GM19397 (cell line): Measurements from ENCODE around the gene MROH2A.

Experiments used
- ATAC-seq: cut with Tn5 transposase; IDR thresholded peaks from one replicate; pipeline ENCODE4 v1.9.1; 2021; ENCODE audit warnings: mild to moderate bottlenecking, moderate library complexity; ENCODE audit not compliant: unreplicated experiment

MROH2A gene

GRCh38 chr2:233799087-233799665 is 21.0 kb downstream of the MROH2A start:
- no peak for ATAC-seq

DNA sequence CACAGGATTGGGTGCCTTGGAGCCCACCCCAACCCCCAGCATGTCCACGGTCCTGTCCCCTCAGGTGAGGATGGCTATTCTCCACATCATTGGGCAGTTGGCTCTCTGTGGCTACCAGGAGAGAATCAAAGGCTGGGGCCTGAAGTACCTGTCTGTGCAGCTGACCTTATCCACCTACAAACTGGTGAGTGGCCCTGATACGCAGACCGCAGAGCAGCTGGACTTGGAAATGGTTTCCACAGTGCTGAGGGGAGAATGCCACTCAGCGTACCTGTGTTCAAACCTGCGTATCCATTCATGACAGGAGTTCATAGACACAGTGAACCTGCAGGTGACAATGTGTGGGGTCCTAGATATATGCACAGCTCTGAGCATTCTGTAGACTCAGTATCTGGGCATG is 21.6 kb downstream of the MROH2A start:
- no peak for ATAC-seq

GRCh38 chr2:233800208-233800607 is 22.1 kb downstream of the MROH2A start:
- ATAC-seq, result no peak

DNA sequence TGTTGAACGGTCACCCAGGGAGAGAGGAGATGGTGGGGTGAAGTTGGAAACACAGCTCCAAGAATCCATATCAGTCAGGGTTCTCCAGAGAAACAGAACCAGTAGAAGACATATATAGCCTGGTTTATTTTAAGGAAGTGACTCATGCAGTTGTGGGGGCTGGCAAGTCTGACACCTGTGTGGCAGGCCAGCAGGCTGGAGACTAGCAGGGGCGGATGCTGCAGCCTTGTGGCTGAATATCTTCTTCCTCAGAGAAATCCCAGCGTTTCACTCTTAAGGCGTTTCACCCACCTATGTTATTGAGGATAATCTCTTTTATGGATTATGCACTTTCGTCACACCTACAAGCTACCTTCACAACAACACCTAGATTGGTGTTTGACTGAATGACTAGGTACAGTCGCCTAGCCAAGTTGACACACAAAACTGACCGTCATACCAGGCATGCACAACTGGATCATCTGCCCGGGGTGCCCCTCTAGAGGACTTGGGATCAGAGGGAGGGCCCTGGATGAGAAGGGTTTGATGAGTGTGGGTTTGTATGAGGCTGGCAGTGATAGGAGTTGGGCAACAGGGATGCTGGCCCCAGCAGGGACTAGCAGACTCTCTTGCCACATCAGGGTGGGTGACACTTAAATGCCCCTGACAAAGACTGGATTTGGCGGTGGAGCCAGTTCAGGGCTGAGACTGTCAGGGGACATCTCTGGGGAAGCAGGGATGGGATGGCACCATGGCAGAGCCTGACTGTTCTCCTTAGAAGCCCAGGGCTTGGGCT is 23.4 kb downstream of the MROH2A start:
- no peak for ATAC-seq

- no peak for ATAC-seq
Observed at GRCh38 chr2:233802132-233802815, 24.1 kb downstream of the MROH2A start.

- ATAC-seq, result no peak
Observed at GRCh38 chr2:233803292-233803911, 25.3 kb downstream of the MROH2A start.

- no peak for ATAC-seq
Observed at GRCh38 chr2:233803994-233804393, 25.9 kb downstream of the MROH2A start.

- ATAC-seq, result no peak
Observed at GRCh38 chr2:233807215-233807865, 29.2 kb downstream of the MROH2A start.

GRCh38 chr2:233807966-233808935 is 30.1 kb downstream of the MROH2A start:
- ATAC-seq, result no peak

DNA sequence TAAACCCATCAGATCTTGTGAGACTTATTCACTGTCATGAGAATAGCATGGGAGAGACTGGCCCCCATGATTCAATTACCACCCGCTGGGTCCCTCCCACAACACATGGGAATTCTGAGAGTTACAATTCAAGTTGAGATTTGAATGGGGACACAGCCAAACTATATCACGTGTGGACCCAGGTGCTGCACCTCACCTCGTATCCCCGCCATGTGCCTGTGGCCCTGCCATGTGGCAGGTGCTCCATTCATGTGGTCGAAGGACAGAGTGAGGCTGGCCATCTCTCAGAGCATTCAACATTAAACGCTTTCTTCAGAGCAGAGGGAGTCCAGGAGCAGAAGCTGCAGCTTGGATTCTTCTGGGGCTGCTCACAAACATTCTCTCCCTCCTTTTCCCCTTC is 32.3 kb downstream of the MROH2A start:
- no peak for ATAC-seq

GRCh38 chr2:233811087-233811486 is 33.0 kb downstream of the MROH2A start:
- no peak for ATAC-seq

- no peak for ATAC-seq
Observed at GRCh38 chr2:233811732-233812131, 33.6 kb downstream of the MROH2A start.

DNA sequence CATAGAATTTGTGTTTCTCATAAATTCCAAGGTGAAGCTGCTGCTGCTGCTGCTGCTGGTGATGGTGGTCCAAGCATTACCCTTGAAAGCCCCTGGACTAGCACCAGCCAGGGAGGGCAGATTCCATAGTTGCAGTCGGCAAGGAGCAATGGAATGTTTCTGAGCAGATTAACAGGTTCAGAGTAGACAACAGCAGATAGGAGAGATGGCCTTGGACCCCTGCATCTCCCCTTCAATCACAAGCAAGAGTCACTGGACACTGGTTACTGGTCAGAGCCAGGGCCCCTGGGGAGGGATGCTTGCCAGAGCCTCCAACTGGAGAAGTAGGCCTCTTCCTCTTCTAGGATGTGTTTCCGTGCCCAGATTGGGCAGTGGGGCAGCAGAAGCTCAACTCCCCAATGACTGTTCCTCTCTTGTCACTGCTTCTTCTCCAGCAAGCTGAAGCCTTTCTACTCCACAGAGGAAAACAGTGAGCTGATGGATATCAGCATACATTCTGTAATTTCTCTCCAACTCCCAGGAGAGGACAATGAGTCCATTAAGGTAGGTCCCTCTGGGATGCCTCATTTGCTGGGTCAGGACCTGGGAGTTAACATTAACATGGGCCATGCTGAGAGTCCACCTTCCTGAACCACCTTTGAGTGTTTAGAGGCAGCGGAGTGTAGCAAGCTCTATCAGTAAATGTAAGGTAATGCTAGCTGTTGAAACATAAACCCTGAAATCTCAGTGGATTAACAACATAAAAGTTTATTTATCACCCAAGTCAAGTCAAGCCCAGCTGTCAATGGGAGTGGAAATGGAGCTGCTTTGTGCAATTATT is 35.3 kb downstream of the MROH2A start:
- no peak for ATAC-seq

DNA sequence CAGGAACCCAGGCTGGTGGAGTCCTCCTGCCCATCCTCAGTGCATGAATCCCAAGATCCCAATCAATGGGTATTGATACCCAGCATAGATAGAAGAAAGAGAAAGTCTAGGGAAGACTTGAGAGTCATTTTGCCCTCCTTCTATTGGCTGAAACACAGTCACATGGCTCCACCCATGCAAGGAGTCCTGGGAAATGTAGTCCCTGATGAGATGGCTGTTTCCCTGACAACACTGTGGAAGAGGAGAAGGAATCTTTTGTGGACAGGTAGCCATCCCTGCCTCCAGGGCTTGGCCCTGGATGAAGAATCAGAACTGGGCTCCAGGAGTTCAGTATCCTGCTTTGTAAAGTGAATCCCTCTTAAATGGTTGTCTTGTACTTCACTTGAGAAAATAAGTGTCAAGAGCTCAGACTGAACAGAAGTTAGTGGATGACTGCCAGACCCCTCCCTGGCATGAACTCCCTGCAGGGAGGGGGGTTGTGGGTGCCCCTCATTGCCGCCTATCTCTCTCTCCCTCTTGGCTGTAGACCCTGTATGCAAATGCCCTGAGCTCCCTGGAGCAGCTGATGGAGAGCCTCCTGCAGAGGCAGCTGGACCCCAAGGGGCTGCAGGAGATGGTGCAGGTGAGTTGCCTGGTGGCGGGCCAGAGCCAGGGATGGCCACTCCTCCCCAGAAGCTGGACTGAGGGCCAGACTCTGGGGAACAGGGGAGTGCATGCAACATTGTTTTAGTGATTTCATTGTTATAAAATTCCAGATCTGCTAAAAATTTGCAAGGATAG is 36.1 kb downstream of the MROH2A start:
- no peak for ATAC-seq

GRCh38 chr2:233815861-233816260 is 37.7 kb downstream of the MROH2A start:
- no peak for ATAC-seq

- no peak for ATAC-seq
Observed at GRCh38 chr2:233816334-233816733, 38.2 kb downstream of the MROH2A start.

DNA sequence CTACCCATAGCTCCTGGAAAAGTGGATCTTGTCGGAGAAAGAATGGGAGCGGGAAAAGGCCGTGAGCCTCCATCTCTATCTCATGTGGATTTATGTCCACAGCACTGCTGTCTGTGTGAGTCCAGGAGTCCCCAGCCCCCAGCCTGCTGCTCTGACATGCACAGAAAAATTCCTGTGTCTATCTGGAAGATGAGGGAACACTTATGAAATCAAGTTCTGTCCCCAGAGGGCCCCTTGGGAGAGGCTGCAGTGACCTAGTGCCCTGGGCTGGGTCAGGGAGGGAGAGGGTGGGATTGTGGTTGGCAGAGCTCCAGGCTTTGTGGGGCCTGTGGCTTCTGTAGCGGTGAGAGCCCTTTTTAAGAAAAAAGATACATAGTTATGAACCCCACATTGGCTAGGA is 38.6 kb downstream of the MROH2A start:
- ATAC-seq, result no peak

DNA sequence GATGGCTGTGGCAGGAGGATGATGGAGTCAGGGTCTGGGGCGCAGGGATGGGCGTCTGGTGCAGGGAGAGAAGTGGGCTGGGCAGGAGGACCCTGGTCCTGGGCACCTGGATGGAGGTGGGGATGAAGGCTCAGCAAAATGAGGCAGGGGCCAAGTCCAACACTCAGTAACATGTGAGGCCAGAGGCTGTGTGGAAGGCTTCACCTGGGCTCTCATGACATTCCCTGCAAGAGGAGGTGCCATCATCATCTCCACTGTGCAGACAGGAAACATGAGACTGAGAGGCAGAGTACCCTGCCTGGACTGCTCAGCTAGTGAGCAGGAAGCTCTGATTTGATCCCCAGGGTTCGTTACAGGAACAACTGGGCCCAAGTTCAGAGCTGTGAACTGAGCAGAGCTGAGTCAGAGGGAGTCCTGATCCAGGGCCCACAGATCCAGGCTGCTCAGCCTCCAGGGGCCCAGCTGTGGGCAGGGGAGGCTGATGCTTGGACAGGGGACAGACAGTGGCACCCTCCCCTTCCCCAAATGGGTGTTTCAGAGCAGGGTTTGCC is 39.3 kb downstream of the MROH2A start:
- ATAC-seq, result no peak
